AG04450 (cell line): Measurements from ENCODE around the gene RGS9BP. TPM values are rescaled to one million over a fixed set of nuclear protein-coding genes. Genes with fewer than 3 reads are reported as not detected.
A peak's percentile ranks its signal among the peaks of the same experiment; 100 is the strongest.
"Not testable (repeated sequence)": the region's sequence is repeated elsewhere in the genome, so short reads cannot be mapped to it uniquely, and the experiment has no call there.

ENCODE experiments used
- CTCF ChIA-PET: fragments of 300-600, 350-600 bp; formaldehyde crosslinking; extraction: SDS; loops from one replicate; lab custom pipeline; 2022; ENCODE audit warnings: antibody characterized with exemption, inconsistent platforms; lab: Charles Lee
- POLR2A ChIA-PET: fragments of 350-600 bp; formaldehyde crosslinking; extraction: SDS; loops from one replicate; lab custom pipeline; 2021; ENCODE audit warnings: antibody characterized with exemption, inconsistent platforms; lab: Yijun Ruan, JAX
- DNase-seq: peaks from one replicate; pipeline ENCODE4 v3.0.0-alpha.2; 2011; ENCODE audit warnings: low read depth, low spot score
- H3K27ac ChIP-seq: one replicate; pipeline ENCODE4 v1.5.1; 2012; ENCODE audit warnings: low read depth, low read length, control low read depth
- H3K27me3 ChIP-seq: one replicate; pipeline ENCODE4 v1.6.0; 2012; ENCODE audit warnings: low read length; ENCODE audit not compliant: control insufficient read depth, insufficient read depth
- H3K4me3 ChIP-seq: 2 replicates; pipeline ENCODE4 v1.5.1; 2011; ENCODE audit warnings: mild to moderate bottlenecking, low read depth, low read length, control low read depth
- H3K9me3 ChIP-seq: 2 replicates; pipeline ENCODE4 v1.5.1; 2012; ENCODE audit warnings: low read length; ENCODE audit not compliant: control insufficient read depth, insufficient read depth
- CTCF ChIP-seq: IDR thresholded peaks from 2 replicates; pipeline ENCODE4 v1.5.1; 2011; ENCODE audit warnings: low read depth, low read length, control low read depth, inconsistent platforms
- polyA plus RNA-seq: library from polyadenylated mRNA; depleted of rRNA; stranded (reverse); fragments of >200 nt; gene quantifications from 2 replicates; pipeline ENCODE4 v1.2.3, GENCODE V29; 2011

The RGS9BP gene
- polyA plus RNA-seq, 1 experiment = 0.07 TPM

- CTCF ChIA-PET = interaction anchor here (0.9 to 1.5 kb wide), 2 partner anchors 8 to 50 kb away, joined by 3 to 6 read pairs; no protein-coding TSS in a partner anchor
- no peak overlapping the region for H3K4me3 ChIP-seq
- no peak overlapping the region for H3K27ac ChIP-seq
- H3K9me3 ChIP-seq = no peaks in the 10 kb centered on the region
- POLR2A ChIA-PET = no interaction called here
- DNase-seq = no peak
- H3K27me3 ChIP-seq = no peaks in the 10 kb centered on the region
- no peak for TF ChIP-seq CTCF
Measured at GRCh38 chr19:32649751-32650150, 25.9 kb upstream of the RGS9BP start.

- TF ChIP-seq CTCF = no peak
- no peak for DNase-seq
- H3K9me3 ChIP-seq = no peaks in the 10 kb centered on the region
- H3K27ac ChIP-seq = no peak overlapping the region
- ChIA-PET POLR2A (no interaction called here), CTCF (interaction anchor here (0.8 to 0.9 kb wide), 2 partner anchors 9 to 50 kb away, joined by 3 read pairs; no protein-coding TSS in a partner anchor)
- no peaks in the 10 kb centered on the region for H3K27me3 ChIP-seq
- H3K4me3 ChIP-seq = no peak overlapping the region
Measured at GRCh38 chr19:32650671-32651070, 25.0 kb upstream of the RGS9BP start.

GRCh38 chr19:32651729-32652140 is 23.9 kb upstream of the RGS9BP start:
- no peak for DNase-seq

GRCh38 chr19:32652331-32652730 is 23.3 kb upstream of the RGS9BP start:
- H3K27me3 ChIP-seq, H3K9me3 ChIP-seq, H3K4me3 ChIP-seq, CTCF ChIA-PET, H3K27ac ChIP-seq, DNase-seq: not testable (repeated sequence)
- POLR2A ChIA-PET = interaction anchor here (0.6 kb wide), 1 partner anchor 425 kb away, joined by 4 read pairs; no protein-coding TSS in a partner anchor

More at GRCh38 chr19:32651729-32652140, 23.9 kb upstream of the RGS9BP start:
- H3K4me3 ChIP-seq = no peak overlapping the region
- TF ChIP-seq CTCF = 0 out of 2 replicates have a peak, but pooled peaks have one; percentile 7
- ChIA-PET POLR2A (interaction anchor here (0.6 kb wide), 1 partner anchor 425 kb away, joined by 4 read pairs; no protein-coding TSS in a partner anchor), CTCF (no interaction called here)
- H3K27me3 ChIP-seq = no peaks in the 10 kb centered on the region
- no peaks in the 10 kb centered on the region for H3K9me3 ChIP-seq
- H3K27ac ChIP-seq = no peak overlapping the region

- CTCF ChIA-PET = no interaction called here
- Histone ChIP-seq H3K27ac (peak overlapping the region; percentile 11), H3K27me3 (no peaks in the 10 kb centered on the region), H3K9me3 (no peaks in the 10 kb centered on the region), H3K4me3 (no peak overlapping the region)
- POLR2A ChIA-PET = no interaction called here
- DNase-seq = peak; percentile 65
- TF ChIP-seq CTCF = no peak
Measured at GRCh38 chr19:32652894-32653598, 22.6 kb upstream of the RGS9BP start.
